IMR-90 (cell line): Measurements from ENCODE around the gene EXOC1L. TPM values are rescaled to one million over a fixed set of nuclear protein-coding genes. Genes with fewer than 3 reads are reported as not detected.

Experiments used
- ATAC-seq: fragments of 200-7000 bp; cut with Tn5 transposase; 2 replicates; pipeline ENCODE4 v1.9.1; 2020; ENCODE audit warnings: low read depth, mild to moderate bottlenecking, moderate library complexity
- BruUV-seq: library from RNA; stranded (reverse); fragments of 400-500 nt; replicated peaks from 2 replicates; lab custom pipeline; 2021; lab: Mats Ljungman, UMichigan
- CTCF ChIA-PET: fragments of 300-600 bp; formaldehyde crosslinking; extraction: SDS; loops from one replicate; lab custom pipeline; 2021; ENCODE audit warnings: antibody characterized with exemption; lab: Yijun Ruan, JAX
- POLR2A ChIA-PET: fragments of 300-600 bp; sonication (Branson Sonifier 250); formaldehyde crosslinking; loops from one replicate; lab custom pipeline; 2022; ENCODE audit warnings: antibody characterized with exemption; ENCODE audit not compliant: unreplicated experiment; lab: Charles Lee
- DNase-seq: peaks from one replicate; pipeline ENCODE4 v3.0.0; 2013
- H2AFZ ChIP-seq: replicated peaks from 2 replicates; pipeline ENCODE3; 2013; ENCODE audit warnings: low read length, mild to moderate bottlenecking; ENCODE audit not compliant: poor library complexity
- H2AK5ac ChIP-seq: 2 replicates; pipeline ENCODE4 v1.6.1; 2013; ENCODE audit warnings: low read depth, low read length, inconsistent platforms
- H2AK9ac ChIP-seq: replicated peaks from 2 replicates; pipeline ENCODE3; 2013; ENCODE audit warnings: mild to moderate bottlenecking, low read depth, low read length, moderate library complexity; ENCODE audit not compliant: poor library complexity
- H2BK120ac ChIP-seq: 2 replicates; pipeline ENCODE4 v1.6.1; 2013; ENCODE audit warnings: low read depth, low read length, inconsistent platforms
- H2BK15ac ChIP-seq: 3 replicates; pipeline ENCODE4 v1.6.1; 2013; ENCODE audit warnings: low read depth, low read length, inconsistent platforms
- H2BK20ac ChIP-seq: 2 replicates; pipeline ENCODE4 v1.6.1; 2013; ENCODE audit warnings: low read depth, mild to moderate bottlenecking, inconsistent platforms, low read length, moderate library complexity
- H2BK5ac ChIP-seq: 2 replicates; pipeline ENCODE4 v1.6.1; 2013; ENCODE audit warnings: mild to moderate bottlenecking, low read depth, low read length, inconsistent platforms; ENCODE audit not compliant: poor library complexity, severe bottlenecking
- H3K14ac ChIP-seq: replicated peaks from 2 replicates; pipeline ENCODE4 v1.6.1; 2013; ENCODE audit warnings: low read depth, low read length, inconsistent platforms
- H3K18ac ChIP-seq: 2 replicates; pipeline ENCODE4 v1.6.1; 2013; ENCODE audit warnings: low read depth, low read length, control low read depth
- H3K23ac ChIP-seq: 2 replicates; pipeline ENCODE4 v1.6.1; 2013; ENCODE audit warnings: low read depth, low read length, inconsistent platforms
- H3K27ac ChIP-seq: 2 replicates; pipeline ENCODE4 v1.5.1; 2013; ENCODE audit warnings: mild to moderate bottlenecking, control low read depth, low read length; ENCODE audit not compliant: insufficient read depth
- H3K27me3 ChIP-seq: 2 replicates; pipeline ENCODE4 v1.6.1; 2013; ENCODE audit warnings: low read length; ENCODE audit not compliant: control insufficient read depth, insufficient read depth
- H3K36me3 ChIP-seq: 2 replicates; pipeline ENCODE4 v1.6.1; 2013; ENCODE audit warnings: low read length, mixed read lengths; ENCODE audit not compliant: control insufficient read depth, insufficient read depth
- H3K4ac ChIP-seq: 2 replicates; pipeline ENCODE4 v1.6.1; 2013; ENCODE audit warnings: low read depth, low read length, inconsistent platforms
- H3K4me1 ChIP-seq: 2 replicates; pipeline ENCODE4 v1.6.1; 2013; ENCODE audit warnings: low read length, mixed read lengths; ENCODE audit not compliant: control insufficient read depth, insufficient read depth
- H3K4me2 ChIP-seq: 2 replicates; pipeline ENCODE4 v1.6.1; 2013; ENCODE audit warnings: low read depth, mild to moderate bottlenecking, control low read depth, low read length, moderate library complexity
- H3K4me3 ChIP-seq: 2 replicates; pipeline ENCODE4 v1.5.1; 2013; ENCODE audit warnings: low read depth, mild to moderate bottlenecking, control low read depth, low read length, moderate library complexity; ENCODE audit not compliant: insufficient read depth
- H3K56ac ChIP-seq: 2 replicates; pipeline ENCODE4 v1.6.1; 2013; ENCODE audit warnings: low read length, inconsistent platforms; ENCODE audit not compliant: insufficient read depth; ENCODE audit errors: extremely low read depth
- H3K79me1 ChIP-seq, 2 experiments: 2 replicates each; pipeline ENCODE4 v1.6.1; 2013; ENCODE audit warnings: low read length in 2 of 2, inconsistent platforms in 1 of 2, low read depth in 1 of 2
- H3K9ac ChIP-seq: 2 replicates; pipeline ENCODE4 v1.6.1; 2013; ENCODE audit warnings: low read depth, low read length, control low read depth
- H3K9me1 ChIP-seq: 2 replicates; pipeline ENCODE4 v1.6.1; 2013; ENCODE audit warnings: low read length, inconsistent platforms; ENCODE audit not compliant: insufficient read depth
- H3K9me3 ChIP-seq: 2 replicates; pipeline ENCODE4 v1.6.1; 2013; ENCODE audit warnings: low read length; ENCODE audit not compliant: control insufficient read depth, insufficient read depth
- H4K20me1 ChIP-seq: 2 replicates; pipeline ENCODE4 v1.6.1; 2013; ENCODE audit warnings: low read length, inconsistent platforms; ENCODE audit not compliant: insufficient read depth
- H4K5ac ChIP-seq: 2 replicates; pipeline ENCODE4 v1.6.1; 2013; ENCODE audit warnings: mild to moderate bottlenecking, low read depth, low read length, control low read depth
- H4K8ac ChIP-seq, 2 experiments: 2 replicates each; pipeline ENCODE4 v1.6.1; 2013; ENCODE audit warnings: low read depth in 2 of 2, low read length in 2 of 2, control low read depth in 1 of 2, inconsistent platforms in 1 of 2
- H4K91ac ChIP-seq: 2 replicates; pipeline ENCODE4 v1.6.1; 2013; ENCODE audit warnings: low read depth, low read length, inconsistent platforms; ENCODE audit not compliant: insufficient read depth
- CEBPB ChIP-seq: IDR thresholded peaks from 2 replicates; pipeline ENCODE4 v1.6.1; 2012; ENCODE audit warnings: low read depth, low read length, improper control_type of control experiment
- USF2 ChIP-seq: fragments of 150-350 bp; IDR thresholded peaks from 2 replicates; pipeline ENCODE4 v1.6.1; 2017; ENCODE audit warnings: mild to moderate bottlenecking, antibody characterized with exemption, low read length, low read depth
- WGBS, 2 experiments: methylation state at CpG; one replicate each; pipeline versions ENCODE4 v1.1.5 to v1.1.7; 2013; ENCODE audit warnings: missing lambda C conversion rate in 2 of 2; ENCODE audit not compliant: insufficient read length in 1 of 2; ENCODE audit errors: extremely low coverage in 2 of 2; 5-methylcytosine and 5-hydroxymethylcytosine counted together
- dilution Hi-C: fragments of 300-500 bp; cut with HindIII; formaldehyde crosslinking; loops from one replicate; pipeline ENCODE4 v1.14.3; 2018; ENCODE audit warnings: low sequenced_read_pairs; ENCODE audit not compliant: unreplicated experiment
- in situ Hi-C: fragments of 300-500 bp; cut with MboI; formaldehyde crosslinking; loops from 3 replicates; pipeline ENCODE4 v1.14.3; 2019; ENCODE audit warnings: low sequenced_read_pairs, inconsistent platforms, mixed read lengths
- intact Hi-C: fragments of 100-400 bp; cut with micrococcal nuclease; formaldehyde crosslinking; loops from 2 replicates; pipeline ENCODE4 v1.10.0; 2022
- polyA plus RNA-seq, 3 experiments: library from polyadenylated mRNA; depleted of rRNA; stranded (reverse); fragments of >200 nt; gene quantifications; 2 replicates each; pipeline ENCODE4 v1.2.3, GENCODE V29; 2012; ENCODE audit warnings: low replicate concordance in 1 of 3
- total RNA-seq: library from RNA; depleted of rRNA; stranded (reverse); fragments of >200 nt; gene quantifications from 2 replicates; pipeline ENCODE4 v1.2.3, GENCODE V29; 2012

Gene EXOC1L
- total and polyA plus RNA-seq, 2 of the 4 experiments (the other 2 are of a cell fraction): not detected

GRCh38 chr4:55880652-55881280 is 61.2 kb downstream of the EXOC1L start:
- Histone ChIP-seq H4K20me1 (no peaks in the 10 kb centered on the region), H3K23ac (no peak overlapping the region), H3K4me3 (no peak overlapping the region), H3K4me1 (no peaks in the 10 kb centered on the region), H3K9ac (no peak overlapping the region), H3K27me3 (no peaks in the 10 kb centered on the region), H3K56ac (no peak overlapping the region), H3K18ac (no peak overlapping the region), H3K27ac (no peak overlapping the region), H2AFZ (no peak overlapping the region), H4K8ac (no peak overlapping the region), H3K9me1 (no peaks in the 10 kb centered on the region), H3K36me3 (peaks cover 18% of the 10 kb centered on the region), H3K4me2 (no peak overlapping the region), H2AK5ac (no peak overlapping the region), H3K79me1 (0 out of 4 replicates have a peak, but pooled peaks cover 0 to 5% of the 10 kb centered on the region in 2 experiments), H2BK120ac (no peak overlapping the region), H3K14ac (no peak overlapping the region), H2BK15ac (no peak overlapping the region), H3K4ac (no peak overlapping the region), H2AK9ac (no peak overlapping the region), H2BK5ac (no peak overlapping the region), H3K9me3 (no peaks in the 10 kb centered on the region), H4K91ac (no peak overlapping the region), H2BK20ac (no peak overlapping the region), H4K5ac (no peak overlapping the region)
- WGBS, 2 experiments: no CpG with 5 or more reads among the region's 3 CpGs
- peak; percentile 82 for TF ChIP-seq CEBPB
- TF ChIP-seq USF2: no peak
- intact Hi-C loops: no loop called here
- ChIA-PET CTCF (interaction anchor here (0.6 to 1.4 kb wide), 2 partner anchors 14 to 67 kb away, joined by 3 read pairs; no protein-coding TSS in a partner anchor), POLR2A (interaction anchor here (0.7 kb wide), 2 partner anchors 335 to 479 kb away, joined by 3 read pairs; no protein-coding TSS in a partner anchor)
- ATAC-seq (no peak), DNase-seq (no peak)
- dilution Hi-C loops: no loop called here
- in situ Hi-C loops: no loop called here
- no TSS peak for BruUV-seq
